Activated CD4-positive, alpha-beta T cell treated with anti-CD3 and anti-CD28 coated beads for 1 hour (primary cell): Measurements from ENCODE around the gene CCDC179.

Experiments
- DNase-seq: peaks from one replicate; pipeline ENCODE4 v3.0.0-alpha.2; 2020

Gene CCDC179

GRCh38 chr11:22860241-22860640, at the start of gene CCDC179:
Gene CCDC179 (minus strand): TSS chr11:22860474. CDS start chr11:22860421, 53 bp downstream.
- no peak for DNase-seq

DNA sequence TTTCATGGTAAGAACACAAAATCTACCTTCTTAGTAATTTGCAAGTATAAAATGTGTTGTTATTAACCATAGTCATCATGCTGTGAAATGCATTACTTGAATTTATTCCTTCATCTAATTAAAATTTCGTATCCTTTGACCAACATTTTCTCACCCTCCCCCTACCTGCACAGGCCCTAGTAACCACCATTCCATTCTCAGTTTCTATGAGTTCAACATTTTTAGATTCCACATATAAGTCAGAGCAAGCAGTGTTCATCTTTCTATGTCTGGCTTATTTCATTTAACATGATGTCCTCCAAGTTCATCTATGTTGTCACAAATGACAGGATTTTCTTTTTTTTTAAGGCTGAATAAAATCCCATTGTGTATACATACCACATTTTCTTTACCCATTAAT, 43.5 kb upstream of the CCDC179 start:
- no peak for DNase-seq

- DNase-seq: no peak
Observed at GRCh38 chr11:22901603-22902002, 41.3 kb upstream of the CCDC179 start.

GRCh38 chr11:22900764-22901486, 40.7 kb upstream of the CCDC179 start:
- no peak for DNase-seq

GRCh38 chr11:22898036-22898435, 37.8 kb upstream of the CCDC179 start:
- no peak for DNase-seq

GRCh38 chr11:22890227-22890626, 30.0 kb upstream of the CCDC179 start:
- DNase-seq: no peak

- DNase-seq: no peak
Observed at GRCh38 chr11:22884217-22884616, 23.9 kb upstream of the CCDC179 start.

DNA sequence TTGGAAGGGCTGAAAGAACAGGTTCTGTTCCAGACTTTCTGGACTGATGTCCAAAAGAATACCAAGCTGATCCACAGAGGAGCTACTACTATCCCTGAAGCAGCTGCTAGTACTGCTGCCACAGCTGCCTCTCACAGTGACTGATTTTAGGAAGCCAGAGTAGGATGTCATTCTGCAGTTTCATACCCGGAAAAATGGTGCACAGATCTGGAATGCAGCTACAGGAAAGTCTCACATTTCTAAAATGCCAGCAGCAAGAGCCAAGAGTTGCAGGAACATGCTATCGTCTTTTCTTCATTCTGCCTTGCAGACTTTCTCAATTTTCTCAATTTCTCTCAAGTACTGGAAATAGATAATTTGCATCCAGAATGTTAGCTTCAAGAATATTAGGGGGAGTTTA, 19.4 kb upstream of the CCDC179 start:
- DNase-seq: no peak

DNA sequence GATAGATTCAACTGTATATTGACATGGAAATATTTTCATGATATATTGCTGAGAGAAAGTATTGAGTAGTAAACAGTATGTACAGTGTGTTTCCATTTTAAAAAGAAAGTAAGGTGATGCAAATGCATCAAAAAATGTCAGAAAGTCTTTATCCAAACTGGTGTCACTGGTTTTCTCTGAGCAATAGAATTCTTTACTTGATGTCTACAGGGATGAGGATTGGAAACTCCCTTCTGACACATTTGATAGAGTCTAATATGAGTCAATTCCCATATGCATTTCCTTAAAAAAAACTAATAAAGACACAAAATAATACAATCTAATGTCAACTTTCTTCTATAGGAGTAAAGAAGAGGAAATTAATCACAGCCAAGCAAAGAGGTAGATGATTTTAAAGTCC, 18.3 kb upstream of the CCDC179 start:
- DNase-seq: no peak

GRCh38 chr11:22878039-22878438, 17.8 kb upstream of the CCDC179 start:
- DNase-seq: no peak

DNA sequence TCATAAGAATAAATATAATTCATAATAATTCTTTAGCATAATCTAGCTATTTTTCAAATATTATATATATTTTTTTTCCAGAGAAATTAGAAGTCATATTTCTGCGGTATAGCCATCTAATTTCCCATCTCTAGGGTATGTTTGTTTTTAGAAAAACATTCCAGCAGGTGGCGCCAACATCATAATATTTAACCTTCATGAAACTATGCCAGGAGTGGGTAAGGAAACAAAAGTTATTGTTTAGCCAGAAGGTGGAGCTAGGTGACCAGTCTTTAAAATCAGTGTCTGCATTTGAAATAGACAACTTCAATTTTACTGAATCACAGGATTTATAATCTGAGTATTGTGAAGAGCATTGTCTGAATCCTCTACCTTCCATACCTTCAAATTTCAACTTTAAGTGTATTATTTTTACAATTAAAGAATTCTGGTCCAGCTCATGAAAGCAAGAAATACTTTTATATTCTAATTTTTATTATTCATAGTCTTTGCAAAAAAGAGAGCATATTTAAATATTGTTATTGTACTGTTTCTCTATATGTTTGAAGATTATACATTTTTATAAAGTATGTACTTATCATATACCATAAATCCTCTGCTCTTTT, 15.7 kb upstream of the CCDC179 start:
- peak; percentile 10 for DNase-seq

DNA sequence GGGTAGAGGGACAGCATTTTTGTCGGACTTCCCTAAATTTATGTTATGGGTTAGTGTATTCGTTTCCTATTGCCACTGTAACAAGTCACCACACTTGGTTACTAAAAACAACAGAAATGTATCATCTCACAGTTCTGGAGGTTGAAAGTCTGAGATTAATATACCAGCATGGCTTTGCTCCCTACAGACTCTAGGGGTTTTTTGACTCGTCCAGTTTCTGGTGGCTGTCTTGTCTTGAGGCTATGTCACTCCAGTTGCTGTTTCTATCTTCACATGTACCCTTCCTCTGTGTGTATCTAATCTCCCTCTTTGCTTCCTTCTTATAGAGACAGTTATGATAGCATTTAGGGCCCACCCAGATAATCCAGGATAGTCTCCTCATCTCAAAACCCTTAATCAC, 9.1 kb upstream of the CCDC179 start:
- no peak for DNase-seq

DNA sequence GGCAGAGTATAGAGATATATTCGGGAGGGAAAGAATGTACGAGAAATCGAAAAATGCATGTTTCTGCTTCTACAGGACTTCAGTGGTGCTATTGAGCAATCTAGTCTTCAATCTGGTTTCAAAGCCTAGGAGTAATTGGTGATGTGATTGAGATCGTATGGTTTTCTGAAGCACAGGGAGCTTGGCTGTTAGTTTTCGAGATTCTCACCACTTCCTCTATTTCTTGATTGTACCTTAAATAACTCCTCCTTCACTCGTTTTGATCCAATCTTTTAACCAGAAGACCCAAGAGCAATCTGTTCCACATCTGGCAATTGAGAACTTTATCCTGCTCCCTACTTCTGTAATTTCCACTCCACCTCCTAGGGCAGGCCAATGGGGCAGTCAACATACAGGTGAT, 518 bp downstream of the CCDC179 start:
- DNase-seq: no peak

GRCh38 chr11:22851477-22851876, 8.8 kb downstream of the CCDC179 start:
- no peak for DNase-seq

GRCh38 chr11:22846726-22847125, 13.5 kb downstream of the CCDC179 start:
- no peak for DNase-seq

GRCh38 chr11:22832315-22833015, 27.8 kb downstream of the CCDC179 start:
- no peak for DNase-seq

- no peak for DNase-seq
Observed at GRCh38 chr11:22830082-22830414, 30.2 kb downstream of the CCDC179 start.

- peak; percentile 85 for DNase-seq
Observed at GRCh38 chr11:22829231-22830081, 30.8 kb downstream of the CCDC179 start, which contains the start of gene SVIP. Gene SVIP (minus strand): TSS chr11:22829801. CDS start chr11:22829748, 53 bp downstream.

DNA sequence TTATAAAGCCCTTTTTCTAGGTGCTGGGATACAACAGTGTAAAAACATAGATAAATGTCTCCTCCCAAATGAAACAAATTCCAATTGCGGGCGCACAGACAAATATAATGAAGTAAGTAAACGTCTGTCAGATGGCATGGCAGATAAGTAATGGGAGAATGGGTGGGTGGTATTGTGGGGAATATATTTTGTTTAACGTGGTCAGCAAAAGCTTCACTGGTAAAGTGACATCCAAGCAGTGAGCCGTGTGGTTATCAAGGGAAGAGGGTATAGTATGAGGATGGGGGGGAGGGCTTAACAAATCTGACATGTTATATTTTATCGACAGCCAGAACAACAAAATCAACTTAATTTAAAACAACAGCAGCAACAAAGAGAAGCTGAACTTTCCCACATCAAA, 31.9 kb downstream of the CCDC179 start:
- no peak for DNase-seq

GRCh38 chr11:22822203-22822602, 38.1 kb downstream of the CCDC179 start:
- DNase-seq: no peak

GRCh38 chr11:22809893-22810292, 50.4 kb downstream of the CCDC179 start:
- no peak for DNase-seq

DNA sequence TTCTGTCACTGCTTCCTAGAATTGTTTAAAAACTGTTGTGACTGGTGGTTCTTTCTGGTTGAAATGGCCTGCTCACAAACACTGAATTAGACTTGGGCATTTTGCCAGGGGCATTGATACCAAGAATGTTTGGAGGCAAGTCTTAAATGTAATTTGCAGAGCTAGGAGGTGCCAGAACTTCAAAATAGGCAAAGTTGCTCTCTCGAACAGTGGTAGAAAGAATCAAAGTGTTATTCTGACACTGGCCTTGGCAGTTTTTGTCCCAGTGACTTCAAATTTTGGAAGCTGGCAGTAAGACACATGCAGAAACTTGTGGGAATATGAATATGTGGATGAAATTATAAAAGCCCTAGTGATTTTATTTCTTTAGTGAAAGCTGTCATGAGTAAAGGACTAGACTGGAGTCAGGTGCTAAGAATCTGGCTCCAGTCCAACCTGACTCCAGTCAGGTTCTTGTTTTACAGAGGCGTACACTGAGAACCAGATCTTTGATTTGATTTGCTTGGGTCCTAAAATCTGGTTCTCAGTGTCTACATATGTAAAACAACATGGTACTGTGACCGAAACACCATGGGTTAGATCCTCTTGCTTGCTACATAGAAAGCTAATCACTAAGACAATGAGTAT, 51.6 kb downstream of the CCDC179 start:
- DNase-seq: no peak
